Neuron (in vitro differentiated cells): ENCODE data around the gene ATRN.
"Not testable (repeated sequence)": the region's sequence is repeated elsewhere in the genome, so short reads cannot be mapped to it uniquely, and the experiment has no call there.

Experiments
- H2AFZ ChIP-seq: one replicate; pipeline ENCODE4 v1.6.1; 2013; ENCODE audit warnings: low read depth, mild to moderate bottlenecking, inconsistent platforms, low read length, moderate library complexity
- H3K27me3 ChIP-seq: one replicate; pipeline ENCODE4 v1.6.1; 2013; ENCODE audit warnings: low read length; ENCODE audit not compliant: insufficient read depth
- H3K36me3 ChIP-seq: one replicate; pipeline ENCODE4 v1.6.1; 2013; ENCODE audit warnings: low read length; ENCODE audit not compliant: insufficient read depth
- H3K4me1 ChIP-seq: one replicate; pipeline ENCODE4 v1.6.1; 2013; ENCODE audit warnings: low read length; ENCODE audit not compliant: insufficient read depth
- H3K4me3 ChIP-seq: 2 replicates; pipeline ENCODE4 v1.5.1; 2013; ENCODE audit warnings: mild to moderate bottlenecking, low read length, moderate library complexity
- H3K9me3 ChIP-seq: one replicate; pipeline ENCODE4 v1.6.1; 2013; ENCODE audit warnings: low read length

The ATRN gene

DNA sequence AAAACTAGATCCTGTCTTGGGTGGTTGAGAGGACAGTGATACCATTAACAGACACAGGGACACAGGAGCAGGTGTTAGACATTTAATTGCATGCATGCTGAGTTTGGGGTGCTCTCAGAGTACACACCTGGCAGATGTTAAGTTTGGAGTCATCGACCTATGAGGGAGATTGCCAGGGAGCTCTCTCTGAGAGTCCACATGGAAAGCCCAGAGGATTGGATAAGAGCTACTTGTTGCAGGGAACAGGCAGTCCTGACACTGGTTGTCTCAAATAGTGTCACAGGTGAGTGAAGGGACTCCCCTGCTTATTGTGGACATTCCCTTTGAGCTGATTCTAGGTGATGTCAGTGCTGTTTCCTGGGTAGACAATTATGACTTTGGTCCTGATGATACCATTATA is 3.1 kb downstream of the ATRN start:
- Histone ChIP-seq H3K27me3 (no peaks in the 10 kb centered on the region), H3K4me3 (no peak overlapping the region), H2AFZ (no peak overlapping the region), H3K36me3 (no peaks in the 10 kb centered on the region), H3K4me1 (peaks cover 21% of the 10 kb centered on the region), H3K9me3 (no peaks in the 10 kb centered on the region)

DNA sequence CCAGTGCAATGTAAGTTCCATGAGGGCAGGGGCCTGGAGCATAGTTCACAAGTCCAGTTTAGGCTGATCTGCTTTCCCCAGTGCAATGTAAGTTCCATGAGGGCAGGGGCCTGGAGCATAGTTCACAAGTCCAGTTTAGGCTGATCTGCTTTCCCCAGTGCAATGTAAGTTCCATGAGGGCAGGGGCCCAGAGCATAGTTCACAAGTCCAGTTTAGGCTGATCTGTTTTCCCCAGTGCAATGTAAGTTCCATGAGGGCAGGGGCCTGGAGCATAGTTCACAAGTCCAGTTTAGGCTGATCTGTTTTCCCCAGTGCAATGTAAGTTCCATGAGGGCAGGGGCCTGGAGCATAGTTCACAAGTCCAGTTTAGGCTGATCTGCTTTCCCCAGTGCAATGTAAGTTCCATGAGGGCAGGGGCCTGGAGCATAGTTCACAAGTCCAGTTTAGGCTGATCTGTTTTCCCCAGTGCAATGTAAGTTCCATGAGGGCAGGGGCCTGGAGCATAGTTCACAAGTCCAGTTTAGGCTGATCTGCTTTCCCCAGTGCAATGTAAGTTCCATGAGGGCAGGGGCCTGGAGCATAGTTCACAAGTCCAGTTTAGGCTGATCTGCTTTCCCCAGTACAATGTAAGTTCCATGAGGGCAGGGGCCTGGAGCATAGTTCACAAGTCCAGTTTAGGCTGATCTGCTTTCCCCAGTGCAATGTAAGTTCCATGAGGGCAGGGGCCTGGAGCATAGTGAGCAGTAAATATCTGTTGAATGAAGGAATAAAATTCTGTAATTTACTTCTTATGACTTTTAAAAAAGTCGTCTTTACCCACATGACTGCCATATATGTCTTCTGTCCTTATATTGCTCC is 6.4 kb downstream of the ATRN start:
- H3K9me3 ChIP-seq, H2AFZ ChIP-seq, H3K4me3 ChIP-seq: not testable (repeated sequence)

DNA sequence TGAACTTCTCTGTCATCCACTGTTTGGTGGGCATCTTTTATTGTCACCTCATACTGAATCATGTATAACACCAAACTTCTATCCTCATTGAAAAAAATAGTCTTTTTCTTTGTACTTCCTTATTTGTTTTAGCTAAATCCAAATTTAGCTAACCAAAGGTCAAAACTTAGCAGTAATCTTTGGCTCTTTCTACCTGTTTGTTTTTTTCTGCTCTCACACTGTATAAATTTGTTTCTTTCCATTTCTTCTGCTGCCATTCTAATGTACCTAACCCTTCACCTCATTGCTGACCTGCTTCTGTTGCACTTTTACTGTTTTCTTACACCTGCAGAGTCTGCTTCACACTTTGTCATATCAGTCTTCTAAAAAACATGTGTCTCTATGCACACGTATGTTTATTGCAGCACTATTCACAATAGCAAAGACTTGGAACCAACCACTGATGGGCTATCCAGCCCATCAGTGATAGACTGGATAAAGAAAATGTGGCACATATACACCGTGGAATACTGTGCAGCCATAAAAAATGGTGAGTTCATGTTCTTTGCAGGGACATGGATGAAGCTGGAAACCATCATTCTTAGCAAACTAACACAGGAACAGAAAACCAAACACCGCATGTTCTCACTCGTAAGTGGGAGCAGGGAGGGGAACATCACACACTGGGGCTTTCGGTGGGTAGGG is 7.2 kb downstream of the ATRN start:
- no peak overlapping the region for H3K4me3 ChIP-seq
- H3K27me3 ChIP-seq = no peaks in the 10 kb centered on the region
- no peaks in the 10 kb centered on the region for H3K9me3 ChIP-seq
- no peaks in the 10 kb centered on the region for H3K36me3 ChIP-seq
- no peak overlapping the region for H2AFZ ChIP-seq
- H3K4me1 ChIP-seq = peaks cover 4% of the 10 kb centered on the region

More for the DNA sequence above, 6.4 kb downstream of the ATRN start:
- H3K36me3 ChIP-seq, H3K27me3 ChIP-seq: not testable (repeated sequence)
- H3K4me1 ChIP-seq = peaks cover 12% of the 10 kb centered on the region

DNA sequence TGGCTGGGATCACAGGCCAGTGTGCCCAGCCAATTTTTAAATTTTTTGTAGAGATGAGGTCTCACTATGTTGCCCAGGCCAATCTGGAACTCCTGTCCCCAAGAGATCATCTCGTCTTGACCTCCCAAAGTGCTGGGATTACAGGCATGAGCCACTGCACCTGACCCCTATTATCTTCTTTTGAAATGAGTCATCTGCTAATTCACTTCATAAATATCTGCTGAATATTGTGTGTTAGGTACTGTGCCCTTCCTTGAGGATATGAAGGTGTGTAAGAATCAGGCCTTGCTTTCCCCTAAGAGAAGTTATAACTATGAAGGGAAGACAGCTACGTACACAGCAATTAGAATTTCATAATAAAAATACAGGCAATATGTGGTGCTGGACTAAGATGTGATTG is 8.2 kb downstream of the ATRN start:
- no peaks in the 10 kb centered on the region for H3K27me3 ChIP-seq
- no peaks in the 10 kb centered on the region for H3K4me1 ChIP-seq
- H2AFZ ChIP-seq = no peak overlapping the region
- no peak overlapping the region for H3K4me3 ChIP-seq
- no peaks in the 10 kb centered on the region for H3K9me3 ChIP-seq
- no peaks in the 10 kb centered on the region for H3K36me3 ChIP-seq

DNA sequence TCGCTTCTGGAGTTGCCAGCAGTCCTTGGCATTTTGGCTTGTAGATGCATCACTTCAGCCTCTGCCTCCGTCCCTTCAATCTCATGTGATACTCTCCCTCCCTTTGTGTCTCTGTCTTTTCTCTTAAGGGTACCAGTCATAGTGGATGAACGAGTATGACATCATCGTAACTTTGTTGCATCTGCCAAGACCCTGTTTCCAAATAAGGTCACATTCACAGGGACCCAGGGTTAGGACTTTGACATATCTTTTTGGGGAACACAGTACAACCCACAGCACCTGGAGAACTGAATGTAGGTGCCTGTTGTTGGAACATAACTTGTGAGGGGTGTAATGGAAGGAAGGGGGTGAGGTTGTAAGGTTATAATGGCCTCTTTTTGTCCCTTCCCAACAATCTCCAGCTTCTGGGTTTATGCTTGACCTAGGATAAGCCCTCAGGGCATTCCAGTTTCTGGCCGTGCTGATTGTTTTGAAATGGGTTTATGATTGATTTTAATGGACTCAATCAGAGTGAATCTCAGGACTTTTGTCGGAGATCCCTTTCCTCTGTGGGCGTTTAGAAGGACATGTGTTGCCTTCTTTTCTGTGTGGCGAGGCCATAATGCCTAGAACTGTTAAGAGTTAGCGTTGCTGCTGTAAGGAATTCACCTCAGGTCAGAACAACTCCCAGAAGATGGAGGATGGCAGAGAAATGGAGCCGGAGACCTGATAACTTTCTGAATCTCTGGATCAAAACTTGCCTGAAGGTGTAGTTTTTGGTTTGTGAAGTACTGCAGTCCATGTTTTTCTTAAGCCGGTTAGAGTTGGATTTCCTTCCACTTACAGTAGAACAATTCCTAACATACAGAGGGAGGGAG is 9.2 kb downstream of the ATRN start:
- no peak overlapping the region for H3K4me3 ChIP-seq
- no peaks in the 10 kb centered on the region for H3K9me3 ChIP-seq
- H3K4me1 ChIP-seq = no peaks in the 10 kb centered on the region
- H3K36me3 ChIP-seq = no peaks in the 10 kb centered on the region
- H2AFZ ChIP-seq = no peak overlapping the region
- no peaks in the 10 kb centered on the region for H3K27me3 ChIP-seq

DNA sequence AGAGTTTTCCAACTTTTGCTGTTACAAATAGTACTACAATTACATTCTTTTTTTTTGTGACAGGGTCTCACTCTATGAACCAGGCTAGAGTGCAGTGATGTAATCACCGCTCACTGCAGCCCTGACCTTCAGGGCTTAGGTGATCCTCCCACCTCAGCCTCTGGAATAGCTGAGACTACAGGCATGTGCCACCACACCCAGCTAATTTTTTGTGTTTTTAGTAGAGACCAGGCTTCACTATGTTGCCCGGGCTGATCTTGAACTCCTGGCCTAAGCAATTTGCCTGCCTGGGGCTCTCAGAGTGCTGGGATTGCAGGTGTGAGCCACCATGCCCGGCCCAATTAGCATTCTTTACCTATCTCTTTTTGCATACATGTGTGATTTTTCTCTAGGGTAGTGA is 12.5 kb downstream of the ATRN start:
- Histone ChIP-seq H3K4me3 (no peak overlapping the region), H3K4me1 (no peaks in the 10 kb centered on the region), H2AFZ (no peak overlapping the region), H3K36me3 (no peaks in the 10 kb centered on the region), H3K27me3 (no peaks in the 10 kb centered on the region), H3K9me3 (no peaks in the 10 kb centered on the region)

DNA sequence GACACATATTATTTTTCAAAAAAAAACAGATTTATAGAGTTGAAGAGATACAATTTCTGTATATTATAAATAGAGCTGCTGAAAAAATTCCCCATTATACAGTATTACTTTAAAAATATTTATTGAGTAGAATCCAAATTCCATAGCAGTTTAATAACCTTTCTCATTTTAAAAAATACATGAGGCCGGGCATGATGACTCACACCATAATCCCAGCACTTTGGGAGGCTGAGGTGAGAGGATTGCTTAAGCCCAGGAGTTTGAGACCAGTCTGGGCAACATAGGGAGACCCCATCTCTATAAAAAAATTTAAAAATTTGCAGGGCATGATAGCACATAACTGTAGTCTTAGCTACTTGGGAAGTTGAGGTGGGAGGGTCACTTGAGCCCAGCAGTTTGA is 13.0 kb downstream of the ATRN start:
- no peaks in the 10 kb centered on the region for H3K36me3 ChIP-seq
- H3K4me3 ChIP-seq = no peak overlapping the region
- no peaks in the 10 kb centered on the region for H3K9me3 ChIP-seq
- no peaks in the 10 kb centered on the region for H3K4me1 ChIP-seq
- no peak overlapping the region for H2AFZ ChIP-seq
- H3K27me3 ChIP-seq = no peaks in the 10 kb centered on the region

DNA sequence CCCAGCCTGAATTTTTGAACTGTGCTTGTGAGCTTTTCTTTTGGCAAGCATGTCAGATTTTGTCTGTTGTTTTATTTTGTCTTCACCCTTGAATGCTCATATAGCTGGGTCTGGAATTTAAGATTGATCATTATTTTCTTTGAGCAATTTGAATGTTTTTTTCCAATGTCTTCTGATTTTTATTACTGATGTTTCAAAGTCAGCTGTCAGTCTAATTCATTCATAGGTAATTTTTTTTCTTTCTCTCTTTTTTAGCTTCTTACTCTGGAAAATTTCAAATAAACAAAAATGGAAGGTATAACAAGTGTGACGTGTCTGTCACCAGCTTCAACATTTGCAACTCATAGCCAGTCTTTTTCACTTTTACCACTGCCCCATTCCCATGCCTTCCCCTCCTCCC is 15.1 kb downstream of the ATRN start:
- Histone ChIP-seq H3K27me3 (no peaks in the 10 kb centered on the region), H3K9me3 (no peaks in the 10 kb centered on the region), H3K4me1 (no peaks in the 10 kb centered on the region), H3K4me3 (no peak overlapping the region), H3K36me3 (no peaks in the 10 kb centered on the region), H2AFZ (no peak overlapping the region)

DNA sequence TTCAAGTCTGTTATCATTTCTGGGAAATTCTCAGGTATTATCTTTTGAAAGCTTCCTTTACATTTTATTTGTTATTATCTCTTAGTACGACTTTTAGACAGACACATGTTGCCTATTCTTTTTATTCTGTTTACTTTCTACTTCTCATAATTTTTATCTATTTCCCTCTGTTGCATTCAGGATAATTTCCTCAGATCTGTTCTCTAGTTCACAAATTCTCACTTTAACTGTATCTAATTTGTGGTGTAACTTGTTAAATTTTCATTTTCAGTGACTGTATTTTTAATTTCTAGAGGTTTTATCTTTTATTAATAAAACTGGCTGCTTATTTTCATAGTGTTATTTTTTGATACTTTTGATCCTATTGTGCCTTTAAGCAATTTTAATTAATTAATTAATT is 16.0 kb downstream of the ATRN start:
- no peak overlapping the region for H2AFZ ChIP-seq
- no peaks in the 10 kb centered on the region for H3K27me3 ChIP-seq
- H3K9me3 ChIP-seq = no peaks in the 10 kb centered on the region
- H3K36me3 ChIP-seq = no peaks in the 10 kb centered on the region
- H3K4me1 ChIP-seq = no peaks in the 10 kb centered on the region
- H3K4me3 ChIP-seq = no peak overlapping the region

DNA sequence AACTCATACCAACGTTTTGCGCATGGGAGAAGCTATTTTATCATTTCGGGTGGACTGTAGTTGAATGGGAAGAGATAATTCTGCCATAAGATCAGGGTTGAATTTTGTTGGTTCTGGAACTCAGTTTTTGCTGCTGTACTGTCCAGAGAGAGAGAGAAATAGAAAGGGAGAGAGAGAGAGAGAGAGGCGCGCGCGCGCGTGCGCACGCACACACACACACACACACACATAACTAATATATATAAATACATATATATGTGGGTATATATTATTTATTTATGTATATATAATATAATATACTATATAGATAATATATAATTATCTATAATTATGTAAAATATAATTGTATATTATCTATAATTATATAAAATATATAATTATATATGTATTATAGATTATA is 21.9 kb downstream of the ATRN start:
- no peaks in the 10 kb centered on the region for H3K4me1 ChIP-seq
- H3K36me3 ChIP-seq = no peaks in the 10 kb centered on the region

DNA sequence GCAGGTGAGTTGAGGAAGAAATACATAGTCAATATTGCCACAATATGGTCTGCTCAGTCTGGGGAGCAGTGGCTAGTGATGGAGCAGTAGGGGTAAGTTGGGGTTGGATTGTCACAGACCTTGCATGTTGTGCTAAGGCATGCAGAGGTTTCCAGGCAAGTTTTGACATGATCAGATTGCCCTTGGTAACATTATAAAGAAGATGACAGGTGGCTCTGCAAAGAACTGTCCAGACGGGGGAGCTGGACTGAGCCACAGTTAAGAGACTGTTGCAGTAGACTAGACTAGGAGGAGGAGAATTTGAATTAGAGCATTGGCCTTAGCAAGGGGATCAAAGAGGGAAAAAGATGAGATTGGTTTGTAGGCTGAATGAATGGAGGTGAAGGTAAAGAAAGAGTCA is 23.4 kb downstream of the ATRN start:
- Histone ChIP-seq H2AFZ (no peak overlapping the region), H3K4me1 (no peaks in the 10 kb centered on the region), H3K27me3 (no peaks in the 10 kb centered on the region), H3K9me3 (no peaks in the 10 kb centered on the region), H3K4me3 (no peak overlapping the region), H3K36me3 (no peaks in the 10 kb centered on the region)

More for the DNA sequence above, 21.9 kb downstream of the ATRN start:
- Histone ChIP-seq H3K27me3 (no peaks in the 10 kb centered on the region), H2AFZ (no peak overlapping the region), H3K4me3 (no peak overlapping the region), H3K9me3 (no peaks in the 10 kb centered on the region)

DNA sequence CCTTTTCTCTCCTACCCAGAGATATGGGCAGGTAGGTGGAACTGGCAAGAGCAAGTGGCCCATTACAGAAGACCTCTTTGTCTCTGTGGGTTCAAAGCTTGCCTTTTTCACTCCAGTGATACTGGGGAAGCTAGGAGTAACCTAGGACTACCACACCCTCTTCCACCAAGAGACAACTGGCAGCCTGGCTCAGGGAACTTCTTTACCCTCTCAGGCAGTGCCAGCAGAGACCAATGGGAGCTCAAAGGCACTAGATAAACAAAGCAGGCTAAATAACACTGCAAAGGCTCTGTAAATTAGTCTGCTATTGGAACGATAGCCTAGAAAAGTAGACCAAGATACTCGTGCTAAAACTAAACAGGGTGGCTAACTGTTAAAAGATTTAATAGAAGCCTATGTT is 32.1 kb downstream of the ATRN start:
- Histone ChIP-seq H3K4me1 (no peaks in the 10 kb centered on the region), H3K9me3 (peaks cover 3% of the 10 kb centered on the region), H3K4me3 (no peak overlapping the region), H3K36me3 (no peaks in the 10 kb centered on the region), H3K27me3 (no peaks in the 10 kb centered on the region), H2AFZ (no peak overlapping the region)

DNA sequence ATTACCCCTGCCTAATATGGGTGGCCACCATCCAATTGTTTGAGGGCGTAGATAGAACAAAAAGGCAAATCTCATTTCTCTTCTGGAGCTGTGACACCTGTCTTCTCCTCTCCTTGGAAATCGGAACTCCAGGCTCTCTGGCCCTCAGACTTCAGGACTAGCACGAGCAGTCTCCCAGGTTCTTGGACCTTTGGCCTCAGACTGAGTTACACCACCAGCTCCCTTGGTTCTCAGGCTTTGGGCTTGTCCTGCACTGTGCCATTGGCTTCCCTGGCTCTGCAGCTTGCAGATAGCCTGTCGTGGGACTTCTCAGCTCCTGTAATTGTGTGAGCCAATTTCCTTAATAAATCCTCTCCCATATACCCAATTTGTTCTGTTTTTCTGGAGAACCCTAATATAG is 34.3 kb downstream of the ATRN start:
- no peak overlapping the region for H3K4me3 ChIP-seq
- no peaks in the 10 kb centered on the region for H3K4me1 ChIP-seq
- peaks cover 3% of the 10 kb centered on the region for H3K9me3 ChIP-seq
- H2AFZ ChIP-seq = no peak overlapping the region
- H3K36me3 ChIP-seq = no peaks in the 10 kb centered on the region
- H3K27me3 ChIP-seq = no peaks in the 10 kb centered on the region
